Gastroesophageal sphincter (tissue), 4 donors: ENCODE data around the gene TNNC2. TPM values are rescaled to one million over a fixed set of nuclear protein-coding genes. Genes with fewer than 3 reads are reported as not detected.
A peak's percentile ranks its signal among the peaks of the same experiment; 100 is the strongest.

Source experiments
- ATAC-seq: fragments of 150-250 bp; one replicate; pipeline ENCODE4 v1.9.1; 2016; ENCODE audit warnings: mild to moderate bottlenecking, moderate library complexity
- H3K27ac ChIP-seq, 4 donors: fragments of 200-600 bp; sonication (generic) in 3 of 4; 1 replicate in 3 of 4; 2 replicates in 1 of 4; pipeline ENCODE4 v1.5.1; 2016 to 2019
- H3K27me3 ChIP-seq: fragments of 200-600 bp; sonication (generic); one replicate; pipeline ENCODE4 v1.5.1; 2019
- H3K36me3 ChIP-seq, 2 donors: fragments of 200-600 bp; sonication (generic); one replicate each; pipeline ENCODE4 v1.5.1; 2019; ENCODE audit warnings: control low read depth in 1 of 2
- H3K4me1 ChIP-seq, 3 donors: fragments of 200-600 bp; sonication (generic); 1 replicate in 2 of 3; 2 replicates in 1 of 3; pipeline ENCODE4 v1.5.1; 2016 to 2019; ENCODE audit warnings: control low read depth in 2 of 3
- H3K4me3 ChIP-seq, 2 donors: fragments of 200-600 bp; sonication (generic); one replicate each; pipeline ENCODE4 v1.5.1; 2019; ENCODE audit warnings: mild to moderate bottlenecking in 1 of 2, moderate library complexity in 1 of 2
- H3K9me3 ChIP-seq, 3 donors: fragments of 200-600 bp; sonication (generic); one replicate each; pipeline ENCODE4 v1.5.1; 2017 to 2019; ENCODE audit warnings: control low read depth in 2 of 3
- EP300 ChIP-seq: sonication (generic); formaldehyde crosslinking; IDR thresholded peaks from one replicate; pipeline ENCODE4 v1.6.1; 2017; ENCODE audit warnings: antibody characterized with exemption, mild to moderate bottlenecking
- POLR2A ChIP-seq, 2 donors: fragments of 450-650 bp; IDR thresholded peaks; one replicate each; pipeline ENCODE4 v1.6.1; 2017; ENCODE audit warnings: antibody characterized with exemption in 2 of 2, mild to moderate bottlenecking in 2 of 2, moderate library complexity in 1 of 2
- POLR2AphosphoS5 ChIP-seq: sonication (generic); formaldehyde crosslinking; IDR thresholded peaks from one replicate; pipeline ENCODE4 v1.6.1; 2017; ENCODE audit warnings: antibody characterized with exemption
- WGBS, 2 donors: methylation state at CpG; one replicate each; pipeline ENCODE4 v1.1.5; 2018; ENCODE audit warnings: low coverage in 1 of 2; 5-methylcytosine and 5-hydroxymethylcytosine counted together
- total RNA-seq, 4 donors: library from RNA; depleted of rRNA; stranded (reverse); fragments of >200 nt; gene quantifications; one replicate each; pipeline ENCODE4 v1.1.0, GENCODE V29; 2016
- TF ChIP-seq, protein P1 (sequence below), 4 experiments: fragments of 200-600 bp in 2 of 4; fragments of 450-650 bp in 2 of 4; sonication (generic) in 1 of 4; IDR thresholded peaks; one replicate each; pipeline ENCODE4 v1.5.1; 2017 to 2019; ENCODE audit warnings: antibody characterized with exemption in 4 of 4, mild to moderate bottlenecking in 2 of 4, moderate library complexity in 2 of 4

TNNC2 gene
- total RNA-seq, 4 donors from 2014 or later: 1.0 to 6.3 (median 1.3) TPM; not detected in 1

DNA sequence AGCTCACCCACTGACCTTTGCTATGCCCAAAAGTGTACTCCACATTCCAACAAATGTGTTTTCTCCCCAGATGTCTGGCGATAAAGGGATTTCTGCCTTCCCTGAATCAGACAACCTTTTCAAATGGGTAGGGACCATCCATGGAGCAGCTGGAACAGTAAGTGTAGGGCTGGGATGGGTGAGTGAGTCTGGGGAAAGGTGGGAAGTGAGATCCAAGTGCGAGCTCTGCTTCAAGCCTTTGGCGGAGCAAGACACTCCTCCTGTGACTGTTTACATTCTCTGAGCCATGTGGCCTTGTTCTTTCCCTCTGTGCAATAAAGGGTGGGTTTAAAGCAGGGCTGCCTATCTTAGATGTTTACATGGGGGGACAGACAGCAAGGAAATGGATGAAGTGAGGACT lies 12.8 kb downstream of the TNNC2 start:
- H3K27me3 ChIP-seq: no peaks in the 10 kb centered on the region
- H3K36me3 ChIP-seq: peaks cover 0 to 23% of the 10 kb centered on the region in 2 donors
- WGBS, 2 donors: 78 to 100% methylated on average over 1 of the region's 3 CpGs
- peaks cover 0 to 28% (median 8%) of the 10 kb centered on the region in 3 donors for H3K4me1 ChIP-seq
- H3K27ac ChIP-seq: no peak overlapping the region
- no peaks in the 10 kb centered on the region for H3K9me3 ChIP-seq
- TF ChIP-seq EP300: no peak
- TF ChIP-seq POLR2A (IDR thresholded peaks at IDR 0.05): no peak
- TF ChIP-seq, protein P1, sequence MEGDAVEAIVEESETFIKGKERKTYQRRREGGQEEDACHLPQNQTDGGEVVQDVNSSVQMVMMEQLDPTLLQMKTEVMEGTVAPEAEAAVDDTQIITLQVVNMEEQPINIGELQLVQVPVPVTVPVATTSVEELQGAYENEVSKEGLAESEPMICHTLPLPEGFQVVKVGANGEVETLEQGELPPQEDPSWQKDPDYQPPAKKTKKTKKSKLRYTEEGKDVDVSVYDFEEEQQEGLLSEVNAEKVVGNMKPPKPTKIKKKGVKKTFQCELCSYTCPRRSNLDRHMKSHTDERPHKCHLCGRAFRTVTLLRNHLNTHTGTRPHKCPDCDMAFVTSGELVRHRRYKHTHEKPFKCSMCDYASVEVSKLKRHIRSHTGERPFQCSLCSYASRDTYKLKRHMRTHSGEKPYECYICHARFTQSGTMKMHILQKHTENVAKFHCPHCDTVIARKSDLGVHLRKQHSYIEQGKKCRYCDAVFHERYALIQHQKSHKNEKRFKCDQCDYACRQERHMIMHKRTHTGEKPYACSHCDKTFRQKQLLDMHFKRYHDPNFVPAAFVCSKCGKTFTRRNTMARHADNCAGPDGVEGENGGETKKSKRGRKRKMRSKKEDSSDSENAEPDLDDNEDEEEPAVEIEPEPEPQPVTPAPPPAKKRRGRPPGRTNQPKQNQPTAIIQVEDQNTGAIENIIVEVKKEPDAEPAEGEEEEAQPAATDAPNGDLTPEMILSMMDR (IDR thresholded peaks at IDR 0.05): no peak
- no peak for TF ChIP-seq POLR2AphosphoS5
- no peak for ATAC-seq
- no peak overlapping the region for H3K4me3 ChIP-seq

DNA sequence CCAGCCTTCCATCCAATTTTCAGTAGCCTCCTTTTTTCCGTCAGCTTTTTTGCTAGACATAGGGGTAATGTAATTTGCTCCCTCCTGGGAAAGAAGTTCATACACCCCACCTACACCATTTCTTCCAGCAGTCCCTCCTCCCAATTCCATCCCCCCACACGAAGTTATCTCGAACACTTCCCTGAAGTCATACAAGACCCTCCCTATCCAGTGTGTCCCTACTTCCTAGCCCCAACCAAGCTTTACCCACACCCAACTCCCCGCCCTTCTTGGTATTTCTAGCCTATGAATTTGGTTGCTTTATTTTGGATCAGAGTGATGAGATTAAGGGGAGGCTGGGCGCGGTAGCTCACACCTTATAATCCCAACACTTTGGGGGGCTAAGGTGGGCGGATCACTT lies 13.6 kb downstream of the TNNC2 start:
- no peaks in the 10 kb centered on the region for H3K27me3 ChIP-seq
- H3K4me1 ChIP-seq: peaks cover 0 to 28% (median 8%) of the 10 kb centered on the region in 3 donors
- no peaks in the 10 kb centered on the region for H3K9me3 ChIP-seq
- H3K27ac ChIP-seq: no peak overlapping the region
- 26 to 37% methylated on average over 3 to 4 of the region's 7 CpGs for WGBS, 2 donors
- TF ChIP-seq EP300 (no peak), POLR2A (IDR thresholded peaks at IDR 0.05) (no peak), POLR2AphosphoS5 (no peak)
- TF ChIP-seq, protein P1 (IDR thresholded peaks at IDR 0.05): no peak
- ATAC-seq: no peak
- peaks cover 0 to 31% of the 10 kb centered on the region in 2 donors for H3K36me3 ChIP-seq
- H3K4me3 ChIP-seq: no peak overlapping the region

DNA sequence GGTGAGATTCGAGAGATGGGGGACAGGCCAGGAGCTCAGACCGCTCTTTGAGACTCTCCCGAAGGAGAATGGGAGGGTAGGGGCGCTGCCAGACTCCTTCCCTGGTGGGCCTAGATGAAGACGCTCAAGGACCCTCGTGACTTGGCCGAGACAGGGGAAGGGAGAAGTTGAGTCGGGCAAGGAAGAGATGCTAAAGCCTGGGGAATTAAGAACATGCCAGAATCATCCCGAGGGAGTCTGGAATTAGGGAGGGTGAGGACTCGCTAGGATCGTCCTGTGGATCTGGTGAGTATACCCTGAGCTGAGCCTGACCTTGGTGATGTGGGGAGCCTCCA lies 14.1 kb downstream of the TNNC2 start:
- Histone ChIP-seq H3K27ac (peak overlapping the region in 1 of 4 donors; percentile 30), H3K36me3 (peaks cover 0 to 36% of the 10 kb centered on the region in 2 donors), H3K9me3 (no peaks in the 10 kb centered on the region), H3K27me3 (no peaks in the 10 kb centered on the region), H3K4me3 (peak overlapping the region; percentile 40 to 55), H3K4me1 (peaks cover 0 to 24% (median 8%) of the 10 kb centered on the region in 3 donors)
- WGBS, 2 donors: 0 to 9% methylated on average over 1 to 4 of the region's 11 CpGs
- no peak for ATAC-seq
- TF ChIP-seq EP300: no peak
- no peak for TF ChIP-seq POLR2A (IDR thresholded peaks at IDR 0.05)
- TF ChIP-seq, protein P1 (IDR thresholded peaks at IDR 0.05): no peak
- TF ChIP-seq POLR2AphosphoS5: no peak

DNA sequence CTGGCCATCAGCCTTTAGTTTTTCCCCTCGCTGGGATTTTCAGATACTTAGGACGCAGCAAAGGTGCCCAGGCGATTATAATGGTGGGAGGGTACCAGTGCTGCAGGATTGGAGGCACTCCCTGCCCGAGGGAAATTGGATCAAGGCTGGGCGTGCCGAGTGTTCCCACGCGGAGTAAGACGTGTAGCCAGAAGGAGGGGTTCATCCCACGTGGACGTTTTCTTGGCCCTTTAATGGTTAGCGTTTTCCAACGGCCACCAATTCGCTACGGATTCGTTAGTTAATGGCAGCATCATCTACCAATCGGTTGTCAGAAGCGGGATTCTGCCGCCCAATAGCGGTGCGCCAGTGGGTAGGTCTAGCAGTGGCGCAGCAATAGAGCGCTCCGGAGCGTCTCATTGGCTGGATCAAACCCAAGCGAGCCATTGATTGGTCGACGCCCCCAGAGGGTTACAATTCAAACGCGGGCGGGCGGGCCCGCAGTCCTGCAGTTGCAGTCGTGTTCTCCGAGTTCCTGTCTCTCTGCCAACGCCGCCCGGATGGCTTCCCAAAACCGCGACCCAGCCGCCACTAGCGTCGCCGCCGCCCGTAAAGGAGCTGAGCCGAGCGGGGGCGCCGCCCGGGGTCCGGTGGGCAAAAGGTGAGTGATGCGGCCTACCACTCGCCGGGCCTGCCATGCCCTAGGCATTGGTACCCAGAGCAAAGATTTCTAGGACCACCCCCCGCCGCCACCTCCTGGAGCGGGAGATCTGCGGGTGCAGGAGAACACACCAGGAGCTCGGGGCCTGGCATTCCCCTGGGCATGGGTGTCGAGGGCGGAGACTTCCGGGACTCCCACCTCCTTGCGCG lies 14.7 kb downstream of the TNNC2 start, which contains the start of gene UBE2C:
TSS of gene UBE2C (plus strand) at position 488 of the 849 bp plus-strand sequence. CDS start at position 540, 52 bp downstream.
- TF ChIP-seq, protein P1 (IDR thresholded peaks at IDR 0.05): no peak
- TF ChIP-seq POLR2A (IDR thresholded peaks at IDR 0.05) (no peak), EP300 (no peak), POLR2AphosphoS5 (peak; percentile 67)
- Histone ChIP-seq H3K27me3 (no peaks in the 10 kb centered on the region), H3K36me3 (peaks cover 0 to 42% of the 10 kb centered on the region in 2 donors), H3K9me3 (no peaks in the 10 kb centered on the region), H3K27ac (peak within 1 kb of the TSS in 3 of 4 donors; percentile 5 to 70 (median 60)), H3K4me3 (peak within 1 kb of the TSS; percentile 40 to 55), H3K4me1 (peaks cover 0 to 18% (median 5%) of the 10 kb centered on the region in 3 donors)
- ATAC-seq: peak; percentile 100
- WGBS, 2 donors: 0% methylated on average over 3 to 4 of the region's 65 CpGs
